HepG2 (cell line): ENCODE measurements around the gene CHP1. TPM values are rescaled to one million over a fixed set of nuclear protein-coding genes. Genes with fewer than 3 reads are reported as not detected.

Experiments
- CSRNP2 ChIP-seq: sonication (generic); formaldehyde crosslinking; conservative IDR thresholded peaks from 2 replicates; pipeline ENCODE4 v1.8.0; 2022; ENCODE audit warnings: low read depth, missing genetic modification reagents
- ELF3 ChIP-seq: IDR thresholded peaks from 2 replicates; pipeline ENCODE4 v1.6.1; 2016; ENCODE audit warnings: missing genetic modification reagents, missing compliant biosample characterization
- EP300 ChIP-seq, 3 experiments: sonication (generic) in 1 of 3; formaldehyde crosslinking in 1 of 3; IDR thresholded peaks; 2 replicates each; pipeline versions ENCODE4 v1.5.1 to v1.6.1; 2011 to 2020; ENCODE audit warnings: low read depth in 2 of 3, low read length in 2 of 3, borderline replicate concordance in 1 of 3, improper control_type of control experiment in 1 of 3, mild to moderate bottlenecking in 1 of 3, missing genetic modification reagents in 1 of 3, moderate library complexity in 1 of 3
- ESRRA ChIP-seq: sonication (generic); formaldehyde crosslinking; IDR thresholded peaks from 2 replicates; pipeline ENCODE4 v1.5.1; 2020; ENCODE audit warnings: mild to moderate bottlenecking, low read depth, missing genetic modification reagents
- FOXK2 ChIP-seq: fragments of 450-650 bp; IDR thresholded peaks from 2 replicates; pipeline ENCODE4 v1.6.1; 2016
- HOXA3 ChIP-seq: sonication (generic); formaldehyde crosslinking; IDR thresholded peaks from 2 replicates; pipeline ENCODE4 v1.5.0; 2020; ENCODE audit warnings: missing genetic modification reagents
- IKZF5 ChIP-seq: IDR thresholded peaks from 2 replicates; pipeline ENCODE4 v1.6.1; 2018; ENCODE audit warnings: missing genetic modification reagents, mild to moderate bottlenecking, missing compliant biosample characterization
- JUNB ChIP-seq: sonication (generic); formaldehyde crosslinking; IDR thresholded peaks from 2 replicates; pipeline ENCODE4 v1.8.0; 2022; ENCODE audit warnings: missing genetic modification reagents, mild to moderate bottlenecking, borderline replicate concordance
- JUND ChIP-seq: sonication (generic); formaldehyde crosslinking; IDR thresholded peaks from 2 replicates; pipeline ENCODE4 v1.8.0; 2022; ENCODE audit warnings: mild to moderate bottlenecking, missing genetic modification reagents
- MATR3 ChIP-seq: sonication (generic); formaldehyde crosslinking; IDR thresholded peaks from 2 replicates; pipeline ENCODE4 v1.4.0; 2020; ENCODE audit warnings: missing genetic modification reagents
- NCOR1 ChIP-seq: fragments of 200-600 bp; sonication (generic); IDR thresholded peaks from 2 replicates; pipeline ENCODE4 v1.7.0; 2017; ENCODE audit warnings: antibody characterized with exemption, low read length, borderline replicate concordance
- SIN3B ChIP-seq: fragments of 150-350 bp; IDR thresholded peaks from 2 replicates; pipeline ENCODE4 v1.6.1; 2014; ENCODE audit warnings: low read length
- SYNCRIP ChIP-seq: fragments of 200-400 bp; formaldehyde crosslinking; IDR thresholded peaks from 2 replicates; pipeline ENCODE4 v1.6.1; 2018; ENCODE audit warnings: mild to moderate bottlenecking, low read depth, low read length; ENCODE audit not compliant: insufficient read depth
- TIGD3 ChIP-seq: sonication (generic); formaldehyde crosslinking; IDR thresholded peaks from 2 replicates; pipeline ENCODE4 v1.5.1; 2020; ENCODE audit warnings: mild to moderate bottlenecking, missing genetic modification reagents, borderline replicate concordance
- ZIK1 ChIP-seq: sonication (generic); formaldehyde crosslinking; IDR thresholded peaks from 2 replicates; pipeline ENCODE4 v1.5.0; 2020; ENCODE audit warnings: mild to moderate bottlenecking, low read depth, missing genetic modification reagents, borderline replicate concordance
- ZNF143 ChIP-seq: sonication (generic); formaldehyde crosslinking; IDR thresholded peaks from 2 replicates; pipeline ENCODE4 v1.4.0; 2020; ENCODE audit warnings: missing genetic modification reagents
- ZNF225 ChIP-seq: sonication (generic); formaldehyde crosslinking; IDR thresholded peaks from 2 replicates; pipeline ENCODE4 v1.4.0; 2020; ENCODE audit warnings: mild to moderate bottlenecking, missing genetic modification reagents
- ZNF3 ChIP-seq: IDR thresholded peaks from 2 replicates; pipeline ENCODE4 v1.7.0; 2017; ENCODE audit warnings: inconsistent platforms
- ZNF432 ChIP-seq: sonication (generic); formaldehyde crosslinking; IDR thresholded peaks from 2 replicates; pipeline ENCODE4 v1.5.0; 2020; ENCODE audit warnings: missing genetic modification reagents, mild to moderate bottlenecking, borderline replicate concordance
- ZNF547 ChIP-seq: sonication (generic); formaldehyde crosslinking; IDR thresholded peaks from 2 replicates; pipeline ENCODE4 v1.5.1; 2020; ENCODE audit warnings: mild to moderate bottlenecking, missing genetic modification reagents
- ZNF580 ChIP-seq: IDR thresholded peaks from 2 replicates; pipeline ENCODE4 v1.6.1; 2016; ENCODE audit warnings: low read depth, borderline replicate concordance
- ZNF589 ChIP-seq: sonication (generic); formaldehyde crosslinking; conservative IDR thresholded peaks from 2 replicates; pipeline ENCODE4 v1.8.0; 2022; ENCODE audit warnings: mild to moderate bottlenecking, moderate library complexity, missing genetic modification reagents
- ZNF724P ChIP-seq: sonication (generic); formaldehyde crosslinking; IDR thresholded peaks from 2 replicates; pipeline ENCODE4 v1.8.0; 2022; ENCODE audit warnings: missing genetic modification reagents, borderline replicate concordance
- ZNF737 ChIP-seq: sonication (generic); formaldehyde crosslinking; IDR thresholded peaks from 2 replicates; pipeline ENCODE4 v1.5.0; 2020; ENCODE audit warnings: missing genetic modification reagents, mild to moderate bottlenecking, borderline replicate concordance
- ZNF784 ChIP-seq: sonication (generic); formaldehyde crosslinking; IDR thresholded peaks from 2 replicates; pipeline ENCODE4 v1.5.1; 2020; ENCODE audit warnings: missing genetic modification reagents, mild to moderate bottlenecking, borderline replicate concordance
- polyA plus RNA-seq, 8 experiments: library from polyadenylated mRNA; depleted of rRNA in 3 of 8; stranded (reverse) in 7 of 8; unstranded in 1 of 8; fragments of >200 nt; fragmentation: Illumina TruSeq in 4 of 8; extraction: Trizol in 4 of 8; gene quantifications; 2 replicates each; pipeline versions ENCODE4 v1.2.1 to v1.2.3, GENCODE V29; 2011 to 2016; ENCODE audit warnings: low read depth in 4 of 8, missing spikeins in 1 of 8, mixed read lengths in 1 of 8; ENCODE audit not compliant: insufficient read depth in 1 of 8
- total RNA-seq, 5 experiments: library from RNA; depleted of rRNA; stranded (reverse); fragments of >200 nt; fragmentation: Illumina TruSeq; extraction: Trizol; gene quantifications; 2 replicates each; pipeline ENCODE4 v1.2.3, GENCODE V29; 2016; ENCODE audit warnings: low read depth in 1 of 5

CHP1 gene
- total and polyA plus RNA-seq, 2 of the 13 experiments (the other 11 are each of a cell fraction or from before 2014, with no cell fraction given) = 49.6 to 76.4 TPM

- peak; percentile 70; the same call in 1 of the 2 replicates for TF ChIP-seq ZNF784 (CRISPR knock-in tag)
- no peak for TF ChIP-seq CSRNP2
- TF ChIP-seq ZNF432 (CRISPR knock-in tag) = no peak
- 0 out of 2 replicates have a peak, but pooled peaks have one; percentile 57 for TF ChIP-seq ESRRA
- TF ChIP-seq HOXA3 (CRISPR knock-in tag) = peak; percentile 84
- no peak for TF ChIP-seq ZNF143 (CRISPR knock-in tag)
- no peak; the same call in 1 of the 2 replicates for TF ChIP-seq ZNF589 (CRISPR knock-in tag)
- TF ChIP-seq ZNF225 = peak; percentile 65; the same call in 1 of the 2 replicates
- TF ChIP-seq ZNF737 (CRISPR knock-in tag) = no peak
- 0 out of 2 replicates have a peak, but pooled peaks have one; percentile 51 for TF ChIP-seq SIN3B
- peak; percentile 77; the same call in 1 of the 2 replicates for TF ChIP-seq ZNF547 (CRISPR knock-in tag)
- TF ChIP-seq MATR3 (CRISPR knock-in tag) = no peak
- no peak for TF ChIP-seq ELF3
- TF ChIP-seq SYNCRIP = no peak
- TF ChIP-seq ZNF724P (CRISPR knock-in tag) = 0 out of 2 replicates have a peak, but pooled peaks have one; percentile 52
- no peak for TF ChIP-seq JUNB
- peak in 1 of 2 experiments; percentile 14; a peak in 1 of 4 replicates for TF ChIP-seq EP300 (IDR thresholded peaks at IDR 0.05; ENCODE audit: low read depth in 2 of 2, low read length in 2 of 2)
- TF ChIP-seq EP300 (CRISPR knock-in tag; IDR thresholded peaks at IDR 0.05; ENCODE audit: borderline replicate concordance) = no peak
- TF ChIP-seq IKZF5 = peak; percentile 67; the same call in 1 of the 2 replicates
- TF ChIP-seq TIGD3 (CRISPR knock-in tag) = no peak
- TF ChIP-seq FOXK2 = no peak
- TF ChIP-seq ZIK1 (CRISPR knock-in tag) = no peak
- no peak for TF ChIP-seq JUND (CRISPR knock-in tag)
- TF ChIP-seq ZNF580 (CRISPR knock-in tag) = 0 out of 2 replicates have a peak, but pooled peaks have one; percentile 27
- TF ChIP-seq ZNF3 = no peak
- no peak for TF ChIP-seq NCOR1
Observed at GRCh38 chr15:41283653-41284426, 52.8 kb downstream of the CHP1 start (continued).
